ENCODE measurements around the gene P2RY11.

DNA sequence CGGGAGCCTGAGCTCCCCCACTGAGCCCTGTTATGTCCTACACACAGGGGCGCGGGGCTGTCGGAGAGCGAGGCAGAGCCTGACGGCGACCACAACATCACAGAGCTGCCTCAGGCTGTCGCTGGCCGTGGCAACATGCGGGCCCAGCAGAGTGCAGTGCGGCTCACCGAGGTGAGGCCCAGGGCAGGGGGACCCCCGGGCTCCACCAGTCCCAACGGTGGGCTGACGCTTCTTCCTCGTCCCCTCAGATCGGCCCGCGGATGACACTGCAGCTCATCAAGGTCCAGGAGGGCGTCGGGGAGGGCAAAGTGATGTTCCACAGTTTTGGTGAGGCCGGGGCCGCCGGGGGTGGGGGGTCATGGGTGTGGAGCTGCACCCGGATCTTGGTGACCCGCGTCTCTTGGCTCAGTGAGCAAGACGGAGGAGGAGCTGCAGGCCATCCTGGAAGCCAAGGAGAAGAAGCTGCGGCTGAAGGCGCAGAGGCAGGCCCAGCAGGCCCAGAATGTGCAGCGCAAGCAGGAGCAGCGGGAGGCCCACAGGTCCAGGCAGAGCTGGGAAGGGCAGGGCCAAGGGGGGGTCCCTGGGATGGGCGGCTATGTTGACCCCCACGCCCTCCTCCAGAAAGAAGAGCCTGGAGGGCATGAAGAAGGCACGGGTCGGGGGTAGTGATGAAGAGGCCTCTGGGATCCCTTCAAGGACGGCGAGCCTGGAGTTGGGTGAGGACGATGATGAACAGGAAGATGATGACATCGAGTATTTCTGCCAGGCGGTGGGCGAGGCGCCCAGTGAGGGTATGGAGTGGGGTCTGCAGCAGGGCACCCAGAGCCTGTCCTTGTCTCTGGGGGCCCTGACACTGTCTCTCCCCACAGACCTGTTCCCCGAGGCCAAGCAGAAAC is 1.2 kb upstream of the P2RY11 start:
- TF ChIP-seq, protein P1, sequence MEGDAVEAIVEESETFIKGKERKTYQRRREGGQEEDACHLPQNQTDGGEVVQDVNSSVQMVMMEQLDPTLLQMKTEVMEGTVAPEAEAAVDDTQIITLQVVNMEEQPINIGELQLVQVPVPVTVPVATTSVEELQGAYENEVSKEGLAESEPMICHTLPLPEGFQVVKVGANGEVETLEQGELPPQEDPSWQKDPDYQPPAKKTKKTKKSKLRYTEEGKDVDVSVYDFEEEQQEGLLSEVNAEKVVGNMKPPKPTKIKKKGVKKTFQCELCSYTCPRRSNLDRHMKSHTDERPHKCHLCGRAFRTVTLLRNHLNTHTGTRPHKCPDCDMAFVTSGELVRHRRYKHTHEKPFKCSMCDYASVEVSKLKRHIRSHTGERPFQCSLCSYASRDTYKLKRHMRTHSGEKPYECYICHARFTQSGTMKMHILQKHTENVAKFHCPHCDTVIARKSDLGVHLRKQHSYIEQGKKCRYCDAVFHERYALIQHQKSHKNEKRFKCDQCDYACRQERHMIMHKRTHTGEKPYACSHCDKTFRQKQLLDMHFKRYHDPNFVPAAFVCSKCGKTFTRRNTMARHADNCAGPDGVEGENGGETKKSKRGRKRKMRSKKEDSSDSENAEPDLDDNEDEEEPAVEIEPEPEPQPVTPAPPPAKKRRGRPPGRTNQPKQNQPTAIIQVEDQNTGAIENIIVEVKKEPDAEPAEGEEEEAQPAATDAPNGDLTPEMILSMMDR (conservative IDR thresholded peaks at IDR 0.05; ENCODE audit: low read depth, low read length), result no peak
- TF ChIP-seq POLR2A (IDR thresholded peaks at IDR 0.05; ENCODE audit: low read depth, low read length) (no peak), MAZ (IDR thresholded peaks at IDR 0.05; ENCODE audit: borderline replicate concordance, low read depth, low read length) (no peak), RFX5 (IDR thresholded peaks at IDR 0.05; ENCODE audit: low read depth, low read length) (no peak), SMC3 (IDR thresholded peaks at IDR 0.05; ENCODE audit: low read depth, low read length) (no peak), RAD21 (IDR thresholded peaks at IDR 0.05; ENCODE audit: low read length) (no peak), MAFK (IDR thresholded peaks at IDR 0.05; ENCODE audit: low read depth, low read length) (no peak), CEBPB (IDR thresholded peaks at IDR 0.05; ENCODE audit: low read depth, low read length) (no peak), RCOR1 (IDR thresholded peaks at IDR 0.05; ENCODE audit: insufficient replicate concordance, low read length) (no peak), CHD1 (IDR thresholded peaks at IDR 0.05; ENCODE audit: low read depth, low read length) (no peak), NFE2L2 (IDR thresholded peaks at IDR 0.05; ENCODE audit: low read depth, low read length) (no peak), MXI1 (IDR thresholded peaks at IDR 0.05; ENCODE audit: borderline replicate concordance, low read depth, low read length) (no peak)
- TF ChIP-seq, protein P2, sequence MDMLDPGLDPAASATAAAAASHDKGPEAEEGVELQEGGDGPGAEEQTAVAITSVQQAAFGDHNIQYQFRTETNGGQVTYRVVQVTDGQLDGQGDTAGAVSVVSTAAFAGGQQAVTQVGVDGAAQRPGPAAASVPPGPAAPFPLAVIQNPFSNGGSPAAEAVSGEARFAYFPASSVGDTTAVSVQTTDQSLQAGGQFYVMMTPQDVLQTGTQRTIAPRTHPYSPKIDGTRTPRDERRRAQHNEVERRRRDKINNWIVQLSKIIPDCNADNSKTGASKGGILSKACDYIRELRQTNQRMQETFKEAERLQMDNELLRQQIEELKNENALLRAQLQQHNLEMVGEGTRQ (IDR thresholded peaks at IDR 0.05; ENCODE audit: low read depth, low read length), result no peak
- TF ChIP-seq, protein P3, sequence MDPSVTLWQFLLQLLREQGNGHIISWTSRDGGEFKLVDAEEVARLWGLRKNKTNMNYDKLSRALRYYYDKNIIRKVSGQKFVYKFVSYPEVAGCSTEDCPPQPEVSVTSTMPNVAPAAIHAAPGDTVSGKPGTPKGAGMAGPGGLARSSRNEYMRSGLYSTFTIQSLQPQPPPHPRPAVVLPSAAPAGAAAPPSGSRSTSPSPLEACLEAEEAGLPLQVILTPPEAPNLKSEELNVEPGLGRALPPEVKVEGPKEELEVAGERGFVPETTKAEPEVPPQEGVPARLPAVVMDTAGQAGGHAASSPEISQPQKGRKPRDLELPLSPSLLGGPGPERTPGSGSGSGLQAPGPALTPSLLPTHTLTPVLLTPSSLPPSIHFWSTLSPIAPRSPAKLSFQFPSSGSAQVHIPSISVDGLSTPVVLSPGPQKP (IDR thresholded peaks at IDR 0.05; ENCODE audit: borderline replicate concordance, low read depth, low read length), result no peak

Measured in IMR-90 (cell line).